Activated T-helper 1 cell treated with anti-CD3 and anti-CD28 coated beads, Interleukin-12 subunit alpha, Interleukin-12 subunit beta, Interleukin-2, Interleukin-4 antibody, amounts not matched to agents 30 ng/mL and 10 ng/mL and 1 ng/mL, durations not matched to agents 14 hours and 24 hours and 36 hours (primary cell): ENCODE data around the gene SP8. TPM values are rescaled to one million over a fixed set of nuclear protein-coding genes. Genes with fewer than 3 reads are reported as not detected.
A peak's percentile ranks its signal among the peaks of the same experiment; 100 is the strongest.

Source experiments
- DNase-seq: peaks from one replicate; pipeline ENCODE4 v3.0.0; 2021; ENCODE audit warnings: low spot score
- H3K27ac Mint-ChIP-seq: one replicate; pipeline ENCODE4 v1.8.0; 2021; ENCODE audit warnings: mild to moderate bottlenecking, mixed read lengths
- H3K27me3 Mint-ChIP-seq: one replicate; pipeline ENCODE4 v1.8.0; 2022; ENCODE audit warnings: mild to moderate bottlenecking, moderate library complexity, mixed read lengths; ENCODE audit not compliant: insufficient read depth
- H3K36me3 Mint-ChIP-seq: one replicate; pipeline ENCODE4 v1.8.0; 2021; ENCODE audit warnings: low read depth, mixed read lengths
- H3K4me1 Mint-ChIP-seq: one replicate; pipeline ENCODE4 v1.8.0; 2021; ENCODE audit warnings: low read depth, mixed read lengths
- H3K4me3 Mint-ChIP-seq: one replicate; pipeline ENCODE4 v1.8.0; 2021; ENCODE audit warnings: mild to moderate bottlenecking, moderate library complexity, mixed read lengths
- H3K9me3 Mint-ChIP-seq: one replicate; pipeline ENCODE4 v1.8.0; 2021; ENCODE audit warnings: mixed read lengths
- intact Hi-C: fragments of 100-400 bp; cut with micrococcal nuclease; formaldehyde crosslinking; loops from one replicate; pipeline ENCODE4 v1.15.1; 2024
- total RNA-seq: library from RNA; stranded (reverse); gene quantifications from 2 replicates; pipeline ENCODE4 v1.2.3, GENCODE V29; 2022

The SP8 gene
- total RNA-seq, 1 donor from 2014 or later = not detected

DNA sequence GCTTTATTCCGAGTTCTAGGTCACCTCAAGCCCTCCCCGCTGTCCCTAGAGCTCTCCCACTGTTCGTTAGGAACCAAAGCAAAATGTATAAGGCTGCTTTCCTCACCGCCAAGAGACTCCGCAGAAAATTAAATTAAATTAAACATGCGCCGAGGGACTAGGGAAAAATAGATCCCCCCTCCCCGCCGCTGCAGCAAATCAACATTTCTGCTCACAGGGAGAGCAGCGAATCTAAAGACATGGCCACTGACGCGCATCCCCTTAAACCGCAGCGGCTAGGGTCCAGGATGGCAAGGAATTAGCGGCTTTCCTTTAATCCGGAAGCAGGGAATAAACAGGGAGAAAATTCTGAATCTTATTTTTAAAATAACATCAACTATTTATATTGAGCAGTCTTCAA, 7.6 kb downstream of the SP8 start:
- H3K36me3 Mint-ChIP-seq = peaks cover 4% of the 10 kb centered on the region
- H3K27ac Mint-ChIP-seq = peak overlapping the region; percentile 29
- H3K4me1 Mint-ChIP-seq = peaks cover 14% of the 10 kb centered on the region
- H3K27me3 Mint-ChIP-seq = peaks cover 77% of the 10 kb centered on the region
- intact Hi-C loops = loop anchor here (2.0 to 5.0 kb wide), 2 partner anchors 473 to 1222 kb away; no protein-coding TSS in a partner anchor
- no peak for DNase-seq
- no peaks in the 10 kb centered on the region for H3K9me3 Mint-ChIP-seq
- no peak overlapping the region for H3K4me3 Mint-ChIP-seq

DNA sequence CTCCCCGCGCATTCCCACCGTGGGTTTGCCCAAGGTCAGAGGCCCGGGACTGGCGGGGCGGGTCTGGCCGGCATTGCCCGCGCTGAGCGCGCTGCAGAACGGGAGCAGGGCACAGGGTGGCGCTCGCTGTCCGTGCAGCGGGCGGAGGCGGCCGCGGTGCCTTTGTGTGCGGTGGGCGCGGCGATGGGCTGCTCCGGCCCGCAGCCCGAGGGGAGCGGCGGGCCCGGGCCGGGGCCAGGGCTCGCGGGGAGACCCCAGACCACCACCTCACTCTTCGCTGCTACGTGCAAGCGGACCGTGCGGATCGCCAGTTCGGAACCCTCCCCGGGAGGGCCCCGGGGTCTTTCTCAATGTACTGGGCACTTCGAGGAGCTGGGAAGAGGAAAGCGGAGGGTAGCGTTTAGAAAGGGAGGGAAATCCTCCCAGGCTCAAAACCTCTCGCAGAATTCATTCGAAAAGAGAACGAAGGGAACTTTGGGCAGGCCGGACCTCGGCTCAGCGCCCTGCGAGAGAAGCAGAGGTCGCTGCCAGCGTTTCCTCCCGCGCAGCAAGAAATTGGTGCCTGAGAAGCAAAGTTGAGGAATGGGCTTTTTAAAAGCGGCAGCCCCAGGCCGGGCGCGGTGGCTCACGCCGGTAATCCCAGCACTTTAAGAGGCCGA, 8.5 kb downstream of the SP8 start:
- Mint-ChIP-seq H3K36me3 (peaks cover 2% of the 10 kb centered on the region), H3K9me3 (no peaks in the 10 kb centered on the region), H3K4me3 (no peak overlapping the region), H3K27ac (no peak overlapping the region), H3K27me3 (peaks cover 73% of the 10 kb centered on the region), H3K4me1 (peaks cover 9% of the 10 kb centered on the region)
- no peak for DNase-seq
- intact Hi-C loops = loop anchor here (2.0 to 5.0 kb wide), 2 partner anchors 474 to 1223 kb away; no protein-coding TSS in a partner anchor

DNA sequence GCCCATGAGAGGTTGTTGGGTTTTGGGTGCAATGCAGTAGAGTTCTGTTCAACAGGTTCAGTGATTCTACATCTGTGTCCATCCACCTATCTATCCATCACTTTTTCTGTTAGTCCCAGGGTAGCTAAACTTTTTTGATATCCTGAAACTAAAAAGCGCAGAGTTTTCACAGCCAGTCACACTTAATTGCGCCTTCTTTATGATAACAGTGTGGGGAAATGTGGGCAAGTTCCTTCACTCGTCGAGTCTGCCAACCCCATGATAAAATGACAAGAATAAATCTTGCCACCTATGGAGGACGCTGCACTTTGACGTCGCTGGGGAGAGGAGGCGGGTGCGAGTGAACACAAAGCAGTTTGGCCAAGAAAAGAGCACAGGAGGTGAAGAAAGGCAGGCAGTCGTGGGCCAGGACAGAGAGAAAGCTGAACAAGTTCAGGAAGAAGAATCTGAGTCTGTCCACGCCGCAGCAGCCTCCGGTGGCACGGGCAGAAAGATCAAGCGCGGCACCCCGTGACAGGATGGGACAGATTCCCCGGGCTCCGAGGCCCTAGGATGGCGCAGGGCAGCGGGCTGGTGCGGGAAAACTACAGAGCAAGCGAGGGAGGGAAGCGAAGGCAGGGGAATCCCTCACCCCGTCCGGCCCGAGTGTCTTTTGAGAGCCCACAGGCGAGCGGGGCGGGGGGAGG, 9.2 kb downstream of the SP8 start:
- Mint-ChIP-seq H3K9me3 (no peaks in the 10 kb centered on the region), H3K4me1 (peaks cover 9% of the 10 kb centered on the region), H3K4me3 (peak overlapping the region; percentile 70), H3K27ac (peak overlapping the region; percentile 65), H3K36me3 (peaks cover 2% of the 10 kb centered on the region), H3K27me3 (peaks cover 69% of the 10 kb centered on the region)
- intact Hi-C loops = loop anchor here (2.0 to 5.0 kb wide), 2 partner anchors 475 to 1223 kb away; no protein-coding TSS in a partner anchor
- DNase-seq = no peak

DNA sequence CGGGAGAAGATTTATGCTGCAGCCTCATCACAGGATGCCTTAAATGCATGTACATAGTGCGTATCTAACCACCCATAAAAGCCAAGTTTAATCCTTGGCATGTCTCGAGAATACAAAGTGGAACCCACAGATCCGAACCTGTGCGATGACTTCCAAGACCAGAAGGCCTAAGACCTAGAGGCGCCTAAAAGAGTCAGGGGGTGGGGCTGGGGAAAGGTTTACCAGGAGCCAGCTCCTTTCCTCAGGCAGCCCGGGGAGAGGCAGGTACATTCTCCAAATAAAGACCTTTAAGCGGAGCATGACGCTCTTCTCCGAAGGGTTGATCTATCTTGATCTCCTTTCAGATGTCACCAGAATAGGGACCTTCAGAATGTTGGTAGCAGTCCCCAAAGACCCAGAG, 9.7 kb downstream of the SP8 start:
- intact Hi-C loops = loop anchor here (5.0 kb wide), 1 partner anchor 475 kb away; no protein-coding TSS in a partner anchor
- Mint-ChIP-seq H3K27me3 (peaks cover 66% of the 10 kb centered on the region), H3K36me3 (peaks cover 2% of the 10 kb centered on the region), H3K27ac (peak overlapping the region; percentile 61), H3K4me1 (peaks cover 9% of the 10 kb centered on the region), H3K9me3 (no peaks in the 10 kb centered on the region), H3K4me3 (no peak overlapping the region)
- no peak for DNase-seq

DNA sequence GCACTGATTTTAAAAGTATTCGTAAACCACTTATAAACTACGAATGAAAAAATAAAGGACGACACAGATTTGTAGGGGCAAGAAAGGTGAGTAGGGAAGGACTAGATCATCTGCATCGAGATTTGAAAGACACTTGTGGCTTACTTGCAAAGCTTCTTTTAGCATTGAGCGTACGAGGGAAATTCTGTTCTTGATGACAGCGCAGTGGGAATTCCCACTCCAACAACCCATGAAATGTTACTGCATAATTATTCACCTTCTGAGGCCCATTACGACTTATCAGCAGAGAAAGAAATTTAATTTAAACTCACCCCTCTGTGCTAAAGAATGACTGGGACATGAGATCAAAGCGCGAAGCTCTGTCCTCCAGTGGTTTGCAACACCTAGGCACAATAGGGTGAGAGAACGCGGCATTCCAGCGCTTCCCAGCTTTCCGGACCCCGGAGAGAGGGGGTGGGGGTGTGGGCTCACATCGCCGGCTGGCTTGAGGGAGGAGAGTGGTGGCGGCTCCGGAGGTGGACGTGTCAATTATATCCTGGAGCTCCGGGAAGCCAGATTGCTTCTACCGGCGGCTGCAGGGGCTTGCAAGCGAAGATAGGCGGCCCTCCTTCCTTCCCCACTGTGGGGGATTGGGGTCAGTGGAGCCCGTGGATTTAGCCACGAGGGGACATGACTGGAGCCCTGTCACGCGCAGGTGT, 10.3 kb downstream of the SP8 start:
- H3K27me3 Mint-ChIP-seq = peaks cover 64% of the 10 kb centered on the region
- H3K4me3 Mint-ChIP-seq = no peak overlapping the region
- intact Hi-C loops = loop anchor here (5.0 kb wide), 1 partner anchor 476 kb away; no protein-coding TSS in a partner anchor
- H3K36me3 Mint-ChIP-seq = peaks cover 2% of the 10 kb centered on the region
- H3K9me3 Mint-ChIP-seq = no peaks in the 10 kb centered on the region
- H3K4me1 Mint-ChIP-seq = peaks cover 9% of the 10 kb centered on the region
- H3K27ac Mint-ChIP-seq = no peak overlapping the region
- no peak for DNase-seq

DNA sequence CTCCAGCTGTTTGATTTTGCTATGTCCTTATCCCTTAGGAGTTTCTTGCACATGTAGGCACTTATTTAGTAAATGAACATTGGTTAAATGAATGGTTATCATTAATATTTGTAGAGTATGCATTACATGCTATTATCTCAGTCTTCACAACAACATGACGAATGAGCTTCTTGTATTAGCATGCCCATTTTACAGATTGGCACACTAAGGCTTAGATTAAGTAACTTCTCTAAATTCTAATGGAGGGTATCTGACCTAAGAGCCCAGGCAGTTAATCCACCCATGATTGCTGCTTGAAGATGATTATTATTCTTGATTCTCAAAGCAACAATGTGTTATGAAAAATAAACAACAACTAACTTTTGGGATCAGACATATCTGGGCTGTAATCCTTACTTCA, 32.7 kb downstream of the SP8 start:
- H3K27me3 Mint-ChIP-seq = no peaks in the 10 kb centered on the region
- no peak overlapping the region for H3K27ac Mint-ChIP-seq
- intact Hi-C loops = no loop called here
- no peak overlapping the region for H3K4me3 Mint-ChIP-seq
- H3K4me1 Mint-ChIP-seq = no peaks in the 10 kb centered on the region
- no peaks in the 10 kb centered on the region for H3K36me3 Mint-ChIP-seq
- DNase-seq = no peak
- H3K9me3 Mint-ChIP-seq = no peaks in the 10 kb centered on the region

DNA sequence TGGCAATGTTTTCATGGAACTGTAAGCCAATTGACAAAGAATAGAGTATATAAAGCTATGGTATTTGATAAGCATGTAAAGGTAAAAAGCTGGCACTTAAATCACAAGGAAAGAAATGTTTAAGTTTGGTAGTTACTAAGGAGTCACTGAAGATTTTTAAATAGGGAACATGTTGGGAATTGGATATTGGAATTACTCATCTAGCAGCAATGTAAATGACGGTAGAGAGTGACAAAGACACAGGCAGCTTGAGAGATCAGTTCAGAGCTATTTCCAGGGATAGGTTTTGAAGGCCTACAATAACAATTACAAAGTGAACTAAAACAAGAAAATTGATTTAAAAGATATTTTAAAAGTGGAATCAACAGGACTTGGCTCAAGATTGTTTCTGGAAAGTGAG, 36.8 kb downstream of the SP8 start:
- Mint-ChIP-seq H3K9me3 (no peaks in the 10 kb centered on the region), H3K27me3 (no peaks in the 10 kb centered on the region), H3K36me3 (no peaks in the 10 kb centered on the region), H3K27ac (no peak overlapping the region), H3K4me3 (no peak overlapping the region), H3K4me1 (no peaks in the 10 kb centered on the region)
- intact Hi-C loops = no loop called here
- no peak for DNase-seq

DNA sequence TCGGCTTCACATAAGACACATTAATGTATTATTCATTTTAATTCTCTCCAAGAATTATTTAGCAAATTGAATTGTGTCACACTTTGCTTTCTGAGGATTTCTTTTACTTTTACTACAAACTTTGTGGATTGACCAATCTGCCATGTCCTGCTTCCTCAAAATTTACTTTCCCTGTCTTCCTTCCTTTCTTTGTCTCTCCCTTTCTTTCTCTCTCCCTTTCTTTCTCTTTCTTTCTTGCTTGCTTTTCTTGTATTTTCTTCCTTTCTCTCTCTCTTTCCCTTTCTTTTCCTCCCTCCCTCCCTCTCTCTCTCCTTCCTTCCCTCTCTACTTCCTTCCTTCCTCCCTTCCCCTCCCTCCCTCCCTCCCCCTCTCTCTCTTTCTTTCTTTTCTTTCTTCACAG, 37.8 kb downstream of the SP8 start:
- intact Hi-C loops = no loop called here
- Mint-ChIP-seq H3K4me3 (no peak overlapping the region), H3K9me3 (no peaks in the 10 kb centered on the region), H3K36me3 (no peaks in the 10 kb centered on the region), H3K27me3 (no peaks in the 10 kb centered on the region), H3K27ac (no peak overlapping the region), H3K4me1 (no peaks in the 10 kb centered on the region)
- no peak for DNase-seq

DNA sequence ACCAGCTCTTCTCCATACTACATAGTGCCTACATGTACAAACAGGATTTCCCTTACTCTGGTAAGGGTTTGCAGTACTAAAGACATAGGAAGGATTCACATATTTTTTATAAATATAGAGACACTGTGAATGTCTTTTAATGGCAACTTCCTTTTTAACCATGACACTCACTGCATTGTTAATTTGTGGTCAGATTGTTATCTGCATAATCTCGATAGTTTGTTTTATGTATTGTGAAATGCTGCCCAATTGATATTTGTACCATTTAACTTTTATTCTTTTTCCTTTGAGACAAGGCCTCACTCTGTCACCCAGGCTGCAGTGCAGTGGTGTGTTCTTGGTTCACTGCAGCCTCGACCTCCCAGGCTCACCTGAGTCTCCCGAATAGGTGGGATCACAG, 39.7 kb downstream of the SP8 start:
- DNase-seq = no peak
- Mint-ChIP-seq H3K27me3 (no peaks in the 10 kb centered on the region), H3K9me3 (no peaks in the 10 kb centered on the region), H3K36me3 (no peaks in the 10 kb centered on the region), H3K27ac (no peak overlapping the region), H3K4me3 (no peak overlapping the region), H3K4me1 (no peaks in the 10 kb centered on the region)
- intact Hi-C loops = no loop called here

DNA sequence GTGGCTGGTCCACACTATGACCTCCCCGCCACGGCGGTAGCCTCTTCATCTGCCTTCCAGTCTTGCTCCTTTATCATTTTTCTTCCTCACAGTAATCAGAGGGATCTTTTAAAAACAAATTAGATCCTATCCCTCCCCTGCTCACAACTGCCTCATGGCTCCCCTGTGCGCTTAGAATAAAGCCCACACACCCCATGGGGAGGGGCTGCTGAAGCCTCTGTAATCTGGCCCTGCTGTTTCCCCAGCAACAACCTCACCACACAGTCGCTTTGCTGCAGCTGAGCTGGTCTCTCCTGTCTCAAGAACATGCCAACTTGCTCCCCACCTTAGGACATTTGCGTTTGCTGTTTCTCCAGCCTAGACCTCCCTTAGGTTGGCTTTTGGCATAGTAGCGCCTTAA, 41.0 kb downstream of the SP8 start:
- H3K27me3 Mint-ChIP-seq = no peaks in the 10 kb centered on the region
- H3K9me3 Mint-ChIP-seq = no peaks in the 10 kb centered on the region
- DNase-seq = no peak
- H3K4me1 Mint-ChIP-seq = no peaks in the 10 kb centered on the region
- intact Hi-C loops = no loop called here
- no peak overlapping the region for H3K27ac Mint-ChIP-seq
- no peaks in the 10 kb centered on the region for H3K36me3 Mint-ChIP-seq
- no peak overlapping the region for H3K4me3 Mint-ChIP-seq

DNA sequence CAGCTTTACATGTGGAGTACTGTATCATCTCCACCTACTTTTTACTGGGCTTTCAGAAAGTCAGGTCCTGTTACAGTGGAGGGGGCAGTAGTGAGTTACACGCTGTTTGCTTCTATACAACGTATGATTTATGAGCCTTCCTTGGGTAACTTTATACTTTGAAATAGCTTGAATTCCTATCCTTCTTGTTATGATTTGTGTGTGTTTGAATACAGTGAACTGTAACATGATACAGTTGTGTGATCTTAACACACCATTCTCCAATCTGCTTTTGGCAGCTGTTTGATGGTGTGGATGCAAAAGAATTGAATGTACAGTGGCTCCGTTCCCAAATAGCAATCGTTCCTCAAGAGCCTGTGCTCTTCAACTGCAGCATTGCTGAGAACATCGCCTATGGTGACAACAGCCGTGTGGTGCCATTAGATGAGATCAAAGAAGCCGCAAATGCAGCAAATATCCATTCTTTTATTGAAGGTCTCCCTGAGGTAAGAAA, 41.7 kb downstream of the SP8 start:
- Mint-ChIP-seq H3K9me3 (no peaks in the 10 kb centered on the region), H3K4me1 (no peaks in the 10 kb centered on the region), H3K36me3 (no peaks in the 10 kb centered on the region), H3K27ac (no peak overlapping the region), H3K27me3 (no peaks in the 10 kb centered on the region), H3K4me3 (no peak overlapping the region)
- intact Hi-C loops = no loop called here
- no peak for DNase-seq

DNA sequence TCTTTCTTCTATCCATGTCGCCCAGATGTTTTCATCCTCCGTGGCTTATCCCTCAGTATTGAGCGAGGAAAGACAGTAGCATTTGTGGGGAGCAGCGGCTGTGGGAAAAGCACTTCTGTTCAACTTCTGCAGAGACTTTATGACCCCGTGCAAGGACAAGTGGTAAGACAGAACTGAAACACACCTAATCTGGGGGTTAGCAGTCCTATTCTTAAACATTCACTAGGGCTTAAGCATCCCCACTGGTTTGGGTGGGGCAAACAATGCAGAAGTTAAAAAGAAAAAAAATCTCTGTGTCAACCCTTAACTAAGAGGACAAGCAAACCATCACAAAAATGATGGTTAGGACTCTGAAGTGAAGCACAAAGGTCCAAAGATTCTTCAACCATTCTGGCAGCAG, 43.8 kb downstream of the SP8 start:
- H3K9me3 Mint-ChIP-seq = no peaks in the 10 kb centered on the region
- H3K36me3 Mint-ChIP-seq = no peaks in the 10 kb centered on the region
- no peak for DNase-seq
- H3K4me1 Mint-ChIP-seq = no peaks in the 10 kb centered on the region
- intact Hi-C loops = no loop called here
- H3K27me3 Mint-ChIP-seq = no peaks in the 10 kb centered on the region
- no peak overlapping the region for H3K4me3 Mint-ChIP-seq
- H3K27ac Mint-ChIP-seq = no peak overlapping the region

DNA sequence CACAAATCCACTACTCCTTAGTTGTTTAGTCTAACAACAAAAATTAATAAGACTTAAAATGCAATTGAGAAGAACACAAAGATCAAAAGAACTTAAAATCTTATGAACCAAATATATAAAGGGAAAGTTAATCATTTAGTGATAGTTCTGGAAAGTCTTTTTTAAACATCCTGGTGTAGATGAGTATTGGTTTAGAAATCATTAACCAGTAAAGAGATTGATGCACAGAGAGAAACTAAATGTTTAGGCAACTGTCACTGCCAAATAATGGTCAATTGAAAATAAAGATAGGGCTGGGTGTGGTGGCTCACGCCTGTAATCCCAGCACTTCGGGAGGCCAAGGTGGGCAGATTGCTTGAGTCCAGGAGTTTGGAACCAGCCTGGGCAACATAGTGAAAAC, 44.9 kb downstream of the SP8 start:
- intact Hi-C loops = no loop called here

More for the DNA sequence above, 44.9 kb downstream of the SP8 start:
- Mint-ChIP-seq H3K4me1 (no peaks in the 10 kb centered on the region), H3K27ac (no peak overlapping the region), H3K4me3 (no peak overlapping the region), H3K36me3 (no peaks in the 10 kb centered on the region), H3K9me3 (no peaks in the 10 kb centered on the region), H3K27me3 (no peaks in the 10 kb centered on the region)
- DNase-seq = no peak
